Ectodermal cell (in vitro differentiated cells): Measurements from ENCODE around the gene PTPRN2.
"Not testable (repeated sequence)": the region's sequence is repeated elsewhere in the genome, so short reads cannot be mapped to it uniquely, and the experiment has no call there.

ENCODE experiments used
- H3K27ac ChIP-seq: 2 replicates; pipeline ENCODE4 v1.7.0; 2013; ENCODE audit warnings: mild to moderate bottlenecking, low read depth, low read length; ENCODE audit not compliant: insufficient read depth, poor library complexity, severe bottlenecking
- H3K27me3 ChIP-seq: 2 replicates; pipeline ENCODE4 v1.7.0; 2013; ENCODE audit warnings: mild to moderate bottlenecking, low read length; ENCODE audit not compliant: insufficient read depth, control insufficient read depth, poor library complexity, severe bottlenecking
- H3K36me3 ChIP-seq: one replicate; pipeline ENCODE4 v1.7.0; 2013; ENCODE audit warnings: low read length; ENCODE audit not compliant: control insufficient read depth, insufficient read depth
- H3K4me1 ChIP-seq: one replicate; pipeline ENCODE4 v1.7.0; 2013; ENCODE audit warnings: low read length; ENCODE audit not compliant: control insufficient read depth, insufficient read depth
- H3K4me3 ChIP-seq: 2 replicates; pipeline ENCODE4 v1.7.0; 2013; ENCODE audit warnings: low read depth, low read length, control low read depth; ENCODE audit not compliant: insufficient read depth
- H3K9me3 ChIP-seq: 2 replicates; pipeline ENCODE4 v1.7.0; 2013; ENCODE audit warnings: mild to moderate bottlenecking, low read length, moderate library complexity; ENCODE audit not compliant: control insufficient read depth
- WGBS, 2 experiments: methylation state at CpG; one replicate each; pipeline ENCODE4 v1.1.7; 2013; ENCODE audit warnings: missing lambda C conversion rate in 2 of 2; 5-methylcytosine and 5-hydroxymethylcytosine counted together

The PTPRN2 gene

DNA sequence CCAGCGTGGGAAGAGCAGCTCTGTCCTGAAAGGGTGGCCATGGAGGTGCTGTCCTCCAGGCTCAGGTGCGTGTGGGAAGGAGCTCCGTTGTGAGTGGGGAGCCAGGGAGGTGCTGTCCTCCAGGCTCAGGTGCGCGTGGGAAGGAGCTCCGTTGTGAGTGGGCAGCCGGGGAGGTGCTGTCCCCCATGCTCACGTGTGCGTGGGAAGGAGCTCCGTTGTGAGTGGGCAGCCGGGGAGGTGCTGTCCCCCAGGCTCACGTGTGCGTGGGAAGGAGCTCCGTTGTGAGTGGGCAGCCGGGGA, 691.3 kb downstream of the PTPRN2 start:
- H3K36me3 ChIP-seq, H3K27ac ChIP-seq, H3K4me3 ChIP-seq, H3K27me3 ChIP-seq, H3K4me1 ChIP-seq: not testable (repeated sequence)
- peaks cover 24% of the 10 kb centered on the region for H3K9me3 ChIP-seq
- WGBS, 2 experiments, result 84 to 87% methylated on average over 15 of the region's 15 CpGs

DNA sequence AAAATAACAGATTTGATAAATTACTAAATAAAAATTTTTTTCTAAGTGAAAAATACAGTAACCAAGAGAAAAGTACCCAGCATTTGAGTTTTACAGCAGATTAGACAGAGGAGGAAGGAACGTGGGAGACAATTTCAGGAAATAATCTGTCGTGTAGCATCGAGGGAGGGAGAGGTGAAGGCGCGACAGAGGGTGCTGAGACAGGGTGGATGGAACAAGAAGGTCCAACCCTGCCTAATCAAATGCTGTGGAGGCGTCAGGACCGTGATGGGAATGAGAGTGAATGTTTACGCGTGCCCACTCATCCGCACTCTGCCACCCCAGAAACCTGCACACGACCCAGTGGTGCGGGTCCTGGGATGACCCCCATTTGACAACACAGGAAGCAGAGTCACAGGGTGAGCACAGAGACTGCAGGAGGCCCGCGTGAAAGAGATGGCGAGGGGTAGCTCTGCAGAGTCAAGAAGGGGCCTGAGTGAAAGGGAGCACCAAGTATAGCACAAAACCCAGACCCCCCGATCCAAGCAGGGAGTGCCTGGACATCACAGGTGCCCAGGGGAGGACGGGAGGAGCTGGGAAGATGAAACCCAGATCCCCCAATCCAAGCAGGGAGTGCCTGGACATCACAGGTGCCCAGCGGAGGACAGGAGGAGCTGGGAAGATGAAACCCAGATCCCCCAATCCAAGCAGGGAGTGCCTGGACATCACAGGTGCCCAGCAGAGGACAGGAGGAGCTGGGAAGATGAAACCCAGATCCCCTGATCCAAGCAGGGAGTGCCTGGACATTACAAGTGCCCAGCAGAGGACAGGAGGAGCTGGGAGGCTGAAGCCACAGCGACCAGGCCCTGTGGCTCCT, 691.9 kb downstream of the PTPRN2 start:
- Histone ChIP-seq H3K9me3 (peaks cover 25% of the 10 kb centered on the region), H3K36me3 (no peaks in the 10 kb centered on the region), H3K4me3 (no peak overlapping the region), H3K27me3 (no peaks in the 10 kb centered on the region), H3K27ac (no peak overlapping the region), H3K4me1 (no peaks in the 10 kb centered on the region)
- WGBS, 2 experiments, result 82 to 84% methylated on average over 19 of the region's 19 CpGs

DNA sequence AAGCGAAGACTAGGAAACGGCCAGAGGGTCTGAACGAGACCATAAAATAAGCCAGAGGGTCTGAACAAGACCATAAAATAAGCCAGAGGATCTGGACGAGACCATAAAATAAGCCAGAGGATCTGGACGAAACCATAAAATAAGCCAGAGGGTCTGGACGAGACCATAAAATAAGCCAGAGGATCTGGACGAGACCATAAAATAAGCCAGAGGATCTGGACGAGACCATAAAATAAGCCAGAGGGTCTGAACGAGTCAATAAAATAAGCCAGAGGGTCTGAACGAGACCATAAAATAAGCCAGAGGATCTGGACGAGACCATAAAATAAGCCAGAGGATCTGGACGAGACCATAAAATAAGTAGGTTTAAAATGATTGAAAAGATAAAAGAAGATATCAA, 692.5 kb downstream of the PTPRN2 start:
- H3K27me3 ChIP-seq, H3K27ac ChIP-seq, H3K4me1 ChIP-seq, H3K4me3 ChIP-seq, H3K36me3 ChIP-seq: not testable (repeated sequence)
- WGBS, 2 experiments, result 81 to 83% methylated on average over 12 of the region's 12 CpGs
- peaks cover 26% of the 10 kb centered on the region for H3K9me3 ChIP-seq

GRCh38 chr7:157893535-157894044, 694.0 kb downstream of the PTPRN2 start:
- 84 to 87% methylated on average over 15 of the region's 15 CpGs for whole genome bisulfite sequencing, 2 experiments
- Histone ChIP-seq H3K4me1 (no peaks in the 10 kb centered on the region), H3K36me3 (no peaks in the 10 kb centered on the region), H3K27me3 (no peaks in the 10 kb centered on the region), H3K4me3 (no peak overlapping the region), H3K9me3 (peaks cover 26% of the 10 kb centered on the region), H3K27ac (no peak overlapping the region)

DNA sequence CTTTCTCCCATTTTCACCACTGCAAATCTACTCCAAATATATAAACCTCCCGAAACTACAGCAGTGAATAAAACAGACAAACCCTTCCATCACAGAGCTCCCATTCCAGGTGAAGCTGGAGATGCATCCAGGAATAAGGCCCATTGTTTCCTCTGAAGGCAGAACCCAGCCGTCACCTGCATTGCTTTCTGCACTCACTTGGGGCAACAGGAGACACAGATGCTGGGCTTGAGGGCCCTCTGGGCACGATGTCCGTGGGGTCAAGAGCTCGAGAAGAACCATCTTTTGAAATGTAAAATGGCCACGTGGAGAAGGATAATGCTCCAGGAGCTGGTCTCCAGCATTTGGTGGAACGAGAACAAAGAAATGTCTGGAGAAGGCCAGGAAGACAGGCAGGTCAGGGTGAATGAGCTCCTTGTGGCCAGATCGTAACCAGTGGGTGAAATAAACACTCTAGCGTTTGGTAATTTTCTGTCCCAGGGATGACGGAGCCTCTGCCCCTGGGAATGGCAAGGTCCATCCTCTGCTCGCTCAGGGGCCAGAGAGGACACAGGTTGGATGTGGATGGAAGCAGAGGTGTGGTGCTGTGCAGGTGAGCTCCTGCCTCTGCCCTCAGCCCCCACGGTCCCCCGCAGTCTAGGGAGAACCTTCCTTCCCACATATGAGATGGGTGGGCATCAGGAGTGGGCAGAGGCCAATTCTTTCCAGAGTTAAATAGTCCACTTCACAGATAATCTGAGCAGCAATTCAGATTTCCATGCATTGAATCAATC, 694.7 kb downstream of the PTPRN2 start:
- Histone ChIP-seq H3K27me3 (no peaks in the 10 kb centered on the region), H3K9me3 (peaks cover 24% of the 10 kb centered on the region), H3K27ac (no peak overlapping the region), H3K36me3 (no peaks in the 10 kb centered on the region), H3K4me3 (no peak overlapping the region), H3K4me1 (no peaks in the 10 kb centered on the region)
- 77 to 79% methylated on average over 13 of the region's 13 CpGs for WGBS, 2 experiments

DNA sequence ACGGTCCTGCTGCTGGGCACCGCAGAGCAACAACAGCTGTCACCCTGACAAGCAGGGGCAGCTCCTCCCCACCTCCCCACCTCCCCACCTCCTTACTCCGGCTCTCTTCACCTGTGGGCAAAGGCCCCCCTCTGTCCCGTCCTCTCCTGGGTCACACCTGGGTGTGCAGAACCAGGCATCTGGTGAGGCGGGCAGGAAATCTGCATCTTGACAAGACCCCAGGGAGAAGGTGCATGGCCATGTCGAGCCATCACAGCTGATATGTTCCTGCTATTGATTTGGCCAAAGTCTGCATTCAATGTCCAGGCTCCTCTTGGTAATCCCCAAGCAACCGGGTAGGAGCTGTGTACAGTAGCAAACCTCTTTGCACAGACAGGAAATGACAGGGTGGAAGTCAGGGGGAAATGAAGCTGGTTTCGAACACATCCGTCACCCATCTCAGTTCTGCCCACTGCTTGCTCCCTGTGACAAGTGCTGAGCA, 696.7 kb downstream of the PTPRN2 start:
- no peak overlapping the region for H3K27ac ChIP-seq
- H3K36me3 ChIP-seq, result no peaks in the 10 kb centered on the region
- H3K4me3 ChIP-seq, result no peak overlapping the region
- H3K27me3 ChIP-seq, result no peaks in the 10 kb centered on the region
- no peaks in the 10 kb centered on the region for H3K4me1 ChIP-seq
- peaks cover 25% of the 10 kb centered on the region for H3K9me3 ChIP-seq
- 80 to 82% methylated on average over 9 of the region's 9 CpGs for WGBS, 2 experiments

DNA sequence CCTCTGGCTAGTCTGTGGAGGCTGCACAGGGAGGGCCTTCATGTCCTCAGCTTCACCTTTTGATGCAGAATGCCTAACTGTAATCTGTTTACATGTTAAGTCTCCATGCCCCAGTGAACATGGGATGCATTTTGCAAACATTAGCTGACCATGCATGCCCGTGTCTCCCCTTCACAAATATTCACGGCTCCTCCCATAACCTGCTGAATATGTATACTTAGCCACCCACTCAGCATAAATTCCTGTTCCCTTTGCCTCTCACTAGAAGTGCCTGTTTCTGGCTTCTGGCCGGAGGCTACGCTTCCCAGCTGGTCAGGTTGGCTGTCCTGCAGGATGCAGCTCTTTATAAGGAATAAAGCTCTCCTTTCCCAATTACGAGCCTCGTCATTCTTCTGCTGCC, 698.1 kb downstream of the PTPRN2 start:
- WGBS, 2 experiments, result 81 to 84% methylated on average over 6 of the region's 6 CpGs
- Histone ChIP-seq H3K9me3 (peaks cover 20% of the 10 kb centered on the region), H3K27ac (no peak overlapping the region), H3K36me3 (no peaks in the 10 kb centered on the region), H3K4me3 (no peak overlapping the region), H3K27me3 (no peaks in the 10 kb centered on the region), H3K4me1 (no peaks in the 10 kb centered on the region)

- Histone ChIP-seq H3K9me3 (peaks cover 15% of the 10 kb centered on the region), H3K36me3 (no peaks in the 10 kb centered on the region), H3K27ac (no peak overlapping the region), H3K27me3 (no peaks in the 10 kb centered on the region), H3K4me1 (no peaks in the 10 kb centered on the region), H3K4me3 (no peak overlapping the region)
- WGBS, 2 experiments, result 81 to 87% methylated on average over 10 to 11 of the region's 11 CpGs
Observed at GRCh38 chr7:157888579-157888978, 699.0 kb downstream of the PTPRN2 start.

DNA sequence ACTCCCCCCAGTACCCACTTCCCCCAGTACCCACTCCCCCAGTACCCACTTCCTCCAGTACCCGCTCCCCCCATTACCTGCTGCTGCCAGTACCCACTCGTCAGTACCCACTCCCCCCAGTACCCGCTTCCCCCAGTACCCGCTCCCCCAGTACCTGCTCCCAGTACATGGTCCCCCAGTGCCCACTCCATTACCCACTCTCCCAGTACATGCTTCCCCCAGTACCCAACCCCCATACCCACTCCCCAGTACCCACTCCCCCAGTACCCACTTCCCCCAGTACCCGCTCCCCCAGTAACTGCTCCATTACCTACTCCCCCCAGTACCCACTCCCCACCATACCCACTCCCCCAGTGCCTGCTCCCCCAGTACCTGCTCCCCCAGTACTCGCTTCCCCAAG, 700.2 kb downstream of the PTPRN2 start:
- no peak overlapping the region for H3K4me3 ChIP-seq
- no peak overlapping the region for H3K27ac ChIP-seq
- H3K27me3 ChIP-seq, result no peaks in the 10 kb centered on the region
- H3K36me3 ChIP-seq, result no peaks in the 10 kb centered on the region
- no peaks in the 10 kb centered on the region for H3K4me1 ChIP-seq
- H3K9me3 ChIP-seq, result peaks cover 16% of the 10 kb centered on the region
- 69 to 79% methylated on average over 3 to 4 of the region's 6 CpGs for WGBS, 2 experiments

- no peak overlapping the region for H3K27ac ChIP-seq
- no peaks in the 10 kb centered on the region for H3K4me1 ChIP-seq
- no peaks in the 10 kb centered on the region for H3K27me3 ChIP-seq
- WGBS, 2 experiments, result 79 to 80% methylated on average over 11 of the region's 11 CpGs
- H3K4me3 ChIP-seq, result no peak overlapping the region
- no peaks in the 10 kb centered on the region for H3K36me3 ChIP-seq
- H3K9me3 ChIP-seq, result peaks cover 15% of the 10 kb centered on the region
Observed at GRCh38 chr7:157886711-157887110, 700.9 kb downstream of the PTPRN2 start.
